22Rv1 (cell line): ENCODE results near the gene EMP2.

Source experiments
- ZFX ChIP-seq: fragments of 450-650 bp; IDR thresholded peaks from 2 replicates; pipeline ENCODE4 v1.6.1; 2017; ENCODE audit warnings: antibody characterized with exemption, borderline replicate concordance
- TF ChIP-seq, protein P1 (sequence below): fragments of 450-650 bp; IDR thresholded peaks from 2 replicates; pipeline ENCODE4 v1.5.1; 2017; ENCODE audit warnings: mild to moderate bottlenecking

- TF ChIP-seq, protein P1, sequence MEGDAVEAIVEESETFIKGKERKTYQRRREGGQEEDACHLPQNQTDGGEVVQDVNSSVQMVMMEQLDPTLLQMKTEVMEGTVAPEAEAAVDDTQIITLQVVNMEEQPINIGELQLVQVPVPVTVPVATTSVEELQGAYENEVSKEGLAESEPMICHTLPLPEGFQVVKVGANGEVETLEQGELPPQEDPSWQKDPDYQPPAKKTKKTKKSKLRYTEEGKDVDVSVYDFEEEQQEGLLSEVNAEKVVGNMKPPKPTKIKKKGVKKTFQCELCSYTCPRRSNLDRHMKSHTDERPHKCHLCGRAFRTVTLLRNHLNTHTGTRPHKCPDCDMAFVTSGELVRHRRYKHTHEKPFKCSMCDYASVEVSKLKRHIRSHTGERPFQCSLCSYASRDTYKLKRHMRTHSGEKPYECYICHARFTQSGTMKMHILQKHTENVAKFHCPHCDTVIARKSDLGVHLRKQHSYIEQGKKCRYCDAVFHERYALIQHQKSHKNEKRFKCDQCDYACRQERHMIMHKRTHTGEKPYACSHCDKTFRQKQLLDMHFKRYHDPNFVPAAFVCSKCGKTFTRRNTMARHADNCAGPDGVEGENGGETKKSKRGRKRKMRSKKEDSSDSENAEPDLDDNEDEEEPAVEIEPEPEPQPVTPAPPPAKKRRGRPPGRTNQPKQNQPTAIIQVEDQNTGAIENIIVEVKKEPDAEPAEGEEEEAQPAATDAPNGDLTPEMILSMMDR: no peak
- no peak for TF ChIP-seq ZFX
Observed at GRCh38 chr16:10564591-10564990, 15.8 kb downstream of the EMP2 start.
